ENCODE measurements around the gene RARS2. TPM values are rescaled to one million over a fixed set of nuclear protein-coding genes. Genes with fewer than 3 reads are reported as not detected.

The RARS2 gene
- total and polyA plus RNA-seq, 9 of the 15 experiments (the other 6 are each of a cell fraction or from before 2014, with no cell fraction given): 30.0 to 92.7 (median 43.4) TPM

DNA sequence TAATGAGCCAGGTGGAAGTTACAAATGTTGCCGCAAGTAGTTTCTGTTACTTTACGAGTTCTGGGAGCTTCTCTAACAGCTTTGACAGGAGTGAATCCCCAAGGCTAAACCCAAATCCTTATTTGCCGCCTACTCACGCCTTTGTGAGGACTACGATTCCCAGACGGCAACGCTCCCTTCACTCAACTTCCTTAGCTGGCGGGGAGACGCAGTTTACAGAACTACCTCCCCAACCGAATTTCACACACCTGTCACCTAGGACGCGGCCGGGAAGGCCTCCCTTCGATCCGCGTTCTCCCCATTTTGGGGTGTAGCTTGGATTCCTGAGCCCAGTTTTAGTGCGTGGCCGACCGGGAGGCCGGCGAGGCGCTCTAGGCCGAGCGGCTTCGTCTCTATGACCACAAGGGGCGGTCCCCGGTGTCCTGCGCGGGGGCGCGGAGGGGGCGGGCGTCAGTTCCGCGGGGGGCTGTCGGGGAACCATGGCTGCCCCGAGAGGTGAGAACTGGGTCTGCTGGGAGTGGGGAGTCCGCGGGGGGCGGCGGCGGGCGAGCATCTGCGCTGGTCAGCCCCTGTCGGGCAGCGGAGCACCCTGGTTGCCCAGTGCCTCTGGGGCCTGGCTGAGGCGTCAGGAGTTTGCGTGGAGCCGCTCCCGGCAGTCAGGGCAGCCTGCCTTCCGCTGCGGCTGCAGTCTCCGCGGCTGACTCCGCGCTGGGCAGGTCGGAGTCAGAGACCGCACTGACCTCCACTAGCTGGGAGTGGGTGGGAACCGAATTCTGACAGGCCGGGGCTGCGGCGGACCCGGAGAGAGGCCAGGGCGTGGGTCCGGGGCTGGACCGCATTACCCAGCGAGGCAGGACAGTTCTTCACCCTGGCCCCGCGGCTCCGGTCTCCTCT is 117.0 kb downstream of the RARS2 start, which contains the start of gene SLC35A1 (continued):
- TF ChIP-seq CCNT2 (IDR thresholded peaks at IDR 0.05; ENCODE audit: borderline replicate concordance, extremely low read depth, insufficient read length, low read depth, low read length) (peak; percentile 30), HMGN3 (IDR thresholded peaks at IDR 0.05; ENCODE audit: borderline replicate concordance, extremely low read depth, insufficient read length, low read depth, low read length) (peak; percentile 58), ZBED1 (IDR thresholded peaks at IDR 0.05) (peak; percentile 43; the same call in 1 of the 2 replicates), FOSL1 (tag; conservative IDR thresholded peaks at IDR 0.05) (peak; percentile 54), ZBTB1 (CRISPR knock-in tag; IDR thresholded peaks at IDR 0.05; ENCODE audit: borderline replicate concordance, low read depth) (peak; percentile 76; the same call in 1 of the 2 replicates), CHD1 (IDR thresholded peaks at IDR 0.05; ENCODE audit: low read length) (no peak), NR4A1 (CRISPR knock-in tag; IDR thresholded peaks at IDR 0.05) (no peak), NR4A1 (tag; IDR thresholded peaks at IDR 0.05) (no peak), ATF7 (IDR thresholded peaks at IDR 0.05) (0 out of 2 replicates have a peak, but pooled peaks have one; percentile 63), TAF9B (IDR thresholded peaks at IDR 0.05; ENCODE audit: partially characterized antibody) (peak; percentile 76), NFIX (CRISPR knock-in tag; IDR thresholded peaks at IDR 0.05; ENCODE audit: low read depth) (no peak), ZNF785 (CRISPR knock-in tag; IDR thresholded peaks at IDR 0.05) (no peak), ZFP1 (CRISPR knock-in tag; IDR thresholded peaks at IDR 0.05) (no peak), SPI1 (IDR thresholded peaks at IDR 0.05; ENCODE audit: borderline replicate concordance, low read depth, low read length) (peak; percentile 38; the same call in 1 of the 2 replicates), ZBTB8A (IDR thresholded peaks at IDR 0.05; ENCODE audit: partially characterized antibody) (no peak)
- TF ChIP-seq, protein P1, sequence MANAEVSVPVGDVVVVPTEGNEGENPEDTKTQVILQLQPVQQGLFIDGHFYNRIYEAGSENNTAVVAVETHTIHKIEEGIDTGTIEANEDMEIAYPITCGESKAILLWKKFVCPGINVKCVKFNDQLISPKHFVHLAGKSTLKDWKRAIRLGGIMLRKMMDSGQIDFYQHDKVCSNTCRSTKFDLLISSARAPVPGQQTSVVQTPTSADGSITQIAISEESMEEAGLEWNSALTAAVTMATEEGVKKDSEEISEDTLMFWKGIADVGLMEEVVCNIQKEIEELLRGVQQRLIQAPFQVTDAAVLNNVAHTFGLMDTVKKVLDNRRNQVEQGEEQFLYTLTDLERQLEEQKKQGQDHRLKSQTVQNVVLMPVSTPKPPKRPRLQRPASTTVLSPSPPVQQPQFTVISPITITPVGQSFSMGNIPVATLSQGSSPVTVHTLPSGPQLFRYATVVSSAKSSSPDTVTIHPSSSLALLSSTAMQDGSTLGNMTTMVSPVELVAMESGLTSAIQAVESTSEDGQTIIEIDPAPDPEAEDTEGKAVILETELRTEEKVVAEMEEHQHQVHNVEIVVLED (CRISPR knock-in tag; IDR thresholded peaks at IDR 0.05): peak; percentile 56; the same call in 1 of the 2 replicates
- TF ChIP-seq, protein P2, sequence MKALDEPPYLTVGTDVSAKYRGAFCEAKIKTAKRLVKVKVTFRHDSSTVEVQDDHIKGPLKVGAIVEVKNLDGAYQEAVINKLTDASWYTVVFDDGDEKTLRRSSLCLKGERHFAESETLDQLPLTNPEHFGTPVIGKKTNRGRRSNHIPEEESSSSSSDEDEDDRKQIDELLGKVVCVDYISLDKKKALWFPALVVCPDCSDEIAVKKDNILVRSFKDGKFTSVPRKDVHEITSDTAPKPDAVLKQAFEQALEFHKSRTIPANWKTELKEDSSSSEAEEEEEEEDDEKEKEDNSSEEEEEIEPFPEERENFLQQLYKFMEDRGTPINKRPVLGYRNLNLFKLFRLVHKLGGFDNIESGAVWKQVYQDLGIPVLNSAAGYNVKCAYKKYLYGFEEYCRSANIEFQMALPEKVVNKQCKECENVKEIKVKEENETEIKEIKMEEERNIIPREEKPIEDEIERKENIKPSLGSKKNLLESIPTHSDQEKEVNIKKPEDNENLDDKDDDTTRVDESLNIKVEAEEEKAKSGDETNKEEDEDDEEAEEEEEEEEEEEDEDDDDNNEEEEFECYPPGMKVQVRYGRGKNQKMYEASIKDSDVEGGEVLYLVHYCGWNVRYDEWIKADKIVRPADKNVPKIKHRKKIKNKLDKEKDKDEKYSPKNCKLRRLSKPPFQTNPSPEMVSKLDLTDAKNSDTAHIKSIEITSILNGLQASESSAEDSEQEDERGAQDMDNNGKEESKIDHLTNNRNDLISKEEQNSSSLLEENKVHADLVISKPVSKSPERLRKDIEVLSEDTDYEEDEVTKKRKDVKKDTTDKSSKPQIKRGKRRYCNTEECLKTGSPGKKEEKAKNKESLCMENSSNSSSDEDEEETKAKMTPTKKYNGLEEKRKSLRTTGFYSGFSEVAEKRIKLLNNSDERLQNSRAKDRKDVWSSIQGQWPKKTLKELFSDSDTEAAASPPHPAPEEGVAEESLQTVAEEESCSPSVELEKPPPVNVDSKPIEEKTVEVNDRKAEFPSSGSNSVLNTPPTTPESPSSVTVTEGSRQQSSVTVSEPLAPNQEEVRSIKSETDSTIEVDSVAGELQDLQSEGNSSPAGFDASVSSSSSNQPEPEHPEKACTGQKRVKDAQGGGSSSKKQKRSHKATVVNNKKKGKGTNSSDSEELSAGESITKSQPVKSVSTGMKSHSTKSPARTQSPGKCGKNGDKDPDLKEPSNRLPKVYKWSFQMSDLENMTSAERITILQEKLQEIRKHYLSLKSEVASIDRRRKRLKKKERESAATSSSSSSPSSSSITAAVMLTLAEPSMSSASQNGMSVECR (CRISPR knock-in tag; IDR thresholded peaks at IDR 0.05): peak; percentile 86
- TF ChIP-seq, protein P3, sequence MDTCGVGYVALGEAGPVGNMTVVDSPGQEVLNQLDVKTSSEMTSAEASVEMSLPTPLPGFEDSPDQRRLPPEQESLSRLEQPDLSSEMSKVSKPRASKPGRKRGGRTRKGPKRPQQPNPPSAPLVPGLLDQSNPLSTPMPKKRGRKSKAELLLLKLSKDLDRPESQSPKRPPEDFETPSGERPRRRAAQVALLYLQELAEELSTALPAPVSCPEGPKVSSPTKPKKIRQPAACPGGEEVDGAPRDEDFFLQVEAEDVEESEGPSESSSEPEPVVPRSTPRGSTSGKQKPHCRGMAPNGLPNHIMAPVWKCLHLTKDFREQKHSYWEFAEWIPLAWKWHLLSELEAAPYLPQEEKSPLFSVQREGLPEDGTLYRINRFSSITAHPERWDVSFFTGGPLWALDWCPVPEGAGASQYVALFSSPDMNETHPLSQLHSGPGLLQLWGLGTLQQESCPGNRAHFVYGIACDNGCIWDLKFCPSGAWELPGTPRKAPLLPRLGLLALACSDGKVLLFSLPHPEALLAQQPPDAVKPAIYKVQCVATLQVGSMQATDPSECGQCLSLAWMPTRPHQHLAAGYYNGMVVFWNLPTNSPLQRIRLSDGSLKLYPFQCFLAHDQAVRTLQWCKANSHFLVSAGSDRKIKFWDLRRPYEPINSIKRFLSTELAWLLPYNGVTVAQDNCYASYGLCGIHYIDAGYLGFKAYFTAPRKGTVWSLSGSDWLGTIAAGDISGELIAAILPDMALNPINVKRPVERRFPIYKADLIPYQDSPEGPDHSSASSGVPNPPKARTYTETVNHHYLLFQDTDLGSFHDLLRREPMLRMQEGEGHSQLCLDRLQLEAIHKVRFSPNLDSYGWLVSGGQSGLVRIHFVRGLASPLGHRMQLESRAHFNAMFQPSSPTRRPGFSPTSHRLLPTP (IDR thresholded peaks at IDR 0.05; ENCODE audit: borderline replicate concordance, extremely low read depth, insufficient read length): no peak

Data from K562 (cell line).